Prostate gland (tissue), 2 donors: ENCODE measurements around the gene TNS3.

ENCODE experiments used
- CTCF ChIP-seq, 4 experiments: fragments of 200-600 bp in 2 of 4; fragments of 450-650 bp in 2 of 4; sonication (generic) in 2 of 4; IDR thresholded peaks; 1 replicate in 3 of 4; 2 replicates in 1 of 4; pipeline ENCODE4 v1.5.1; 2016 to 2019; ENCODE audit warnings: antibody characterized with exemption in 4 of 4, mild to moderate bottlenecking in 2 of 4, moderate library complexity in 2 of 4
- POLR2A ChIP-seq: fragments of 450-650 bp; IDR thresholded peaks from one replicate; pipeline ENCODE4 v1.6.1; 2016; ENCODE audit warnings: antibody characterized with exemption, mild to moderate bottlenecking

- no peak for TF ChIP-seq CTCF (IDR thresholded peaks at IDR 0.05)
- TF ChIP-seq POLR2A = no peak
Observed at GRCh38 chr7:47454069-47454973, 127.6 kb downstream of the TNS3 start.
